Activated gamma-delta T cell treated with anti-CD3 and anti-CD28 coated beads, Interleukin-2, amount 50 U/mL, for 16 hours (primary cell): ENCODE measurements around the gene MAGI1.

Source experiments
- DNase-seq: peaks from one replicate; pipeline ENCODE4 v3.0.0-alpha.2; 2020; ENCODE audit warnings: low read depth

MAGI1 gene

GRCh38 chr3:65412588-65412987 is 626.1 kb downstream of the MAGI1 start:
- no peak for DNase-seq

GRCh38 chr3:65411367-65411766 is 627.4 kb downstream of the MAGI1 start:
- DNase-seq, result no peak

DNA sequence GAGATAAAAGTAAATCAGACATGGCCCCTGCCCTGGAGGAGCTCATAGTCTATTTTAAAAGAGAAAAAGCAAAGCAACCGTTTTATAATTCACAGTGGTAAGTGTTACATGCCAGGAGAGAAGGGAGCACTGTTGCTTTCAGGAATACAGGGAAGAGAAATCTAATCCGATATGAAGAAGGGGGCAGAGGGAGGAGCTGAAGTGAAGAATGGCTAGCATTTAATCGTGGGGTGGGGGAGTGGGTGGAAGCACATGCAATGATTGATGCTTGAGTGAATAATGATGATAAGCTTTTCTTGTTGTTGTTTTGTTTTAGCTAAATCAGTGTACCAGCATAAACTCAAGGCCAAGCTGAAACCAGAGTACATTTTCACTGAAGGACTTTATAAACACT is 629.5 kb downstream of the MAGI1 start:
- no peak for DNase-seq

GRCh38 chr3:65408531-65409175 is 630.1 kb downstream of the MAGI1 start:
- DNase-seq, result no peak

DNA sequence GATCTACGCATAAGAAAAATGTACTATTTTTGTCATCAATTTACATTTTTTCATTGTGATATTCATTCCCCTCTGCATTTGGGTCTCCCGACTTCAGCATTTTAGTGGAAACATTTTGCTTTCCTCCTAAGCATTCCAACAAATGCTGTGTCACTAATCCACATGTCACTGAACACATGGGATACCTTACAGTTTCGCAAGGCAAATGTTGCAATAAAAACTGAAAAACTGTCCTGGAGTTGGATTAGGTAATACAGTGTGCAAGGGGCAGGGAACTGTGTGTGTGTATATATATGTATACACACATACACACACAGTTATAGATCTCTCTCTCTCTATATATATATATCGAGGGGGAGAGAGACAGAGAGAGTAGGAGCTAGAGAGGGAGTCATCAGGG is 632.2 kb downstream of the MAGI1 start:
- no peak for DNase-seq

DNA sequence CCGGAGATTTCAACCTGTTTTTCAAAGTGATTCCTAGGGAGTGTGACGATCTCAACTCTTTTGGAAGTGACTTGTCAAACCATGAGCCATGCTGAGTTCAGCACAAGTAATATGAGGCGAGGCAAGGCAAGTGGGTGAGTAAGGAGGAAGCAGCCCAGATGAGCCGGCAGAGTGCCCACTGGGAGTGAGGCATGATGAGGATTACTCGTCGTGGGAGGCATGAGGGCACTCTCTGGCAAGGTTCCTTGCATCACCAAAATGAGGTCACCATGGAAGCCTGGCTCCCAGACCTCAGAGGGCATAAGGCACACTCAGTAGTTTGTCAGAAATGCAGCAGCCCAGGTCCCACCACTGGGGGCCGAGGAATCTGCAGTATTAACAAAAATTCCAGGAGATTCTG is 636.1 kb downstream of the MAGI1 start:
- no peak for DNase-seq

DNA sequence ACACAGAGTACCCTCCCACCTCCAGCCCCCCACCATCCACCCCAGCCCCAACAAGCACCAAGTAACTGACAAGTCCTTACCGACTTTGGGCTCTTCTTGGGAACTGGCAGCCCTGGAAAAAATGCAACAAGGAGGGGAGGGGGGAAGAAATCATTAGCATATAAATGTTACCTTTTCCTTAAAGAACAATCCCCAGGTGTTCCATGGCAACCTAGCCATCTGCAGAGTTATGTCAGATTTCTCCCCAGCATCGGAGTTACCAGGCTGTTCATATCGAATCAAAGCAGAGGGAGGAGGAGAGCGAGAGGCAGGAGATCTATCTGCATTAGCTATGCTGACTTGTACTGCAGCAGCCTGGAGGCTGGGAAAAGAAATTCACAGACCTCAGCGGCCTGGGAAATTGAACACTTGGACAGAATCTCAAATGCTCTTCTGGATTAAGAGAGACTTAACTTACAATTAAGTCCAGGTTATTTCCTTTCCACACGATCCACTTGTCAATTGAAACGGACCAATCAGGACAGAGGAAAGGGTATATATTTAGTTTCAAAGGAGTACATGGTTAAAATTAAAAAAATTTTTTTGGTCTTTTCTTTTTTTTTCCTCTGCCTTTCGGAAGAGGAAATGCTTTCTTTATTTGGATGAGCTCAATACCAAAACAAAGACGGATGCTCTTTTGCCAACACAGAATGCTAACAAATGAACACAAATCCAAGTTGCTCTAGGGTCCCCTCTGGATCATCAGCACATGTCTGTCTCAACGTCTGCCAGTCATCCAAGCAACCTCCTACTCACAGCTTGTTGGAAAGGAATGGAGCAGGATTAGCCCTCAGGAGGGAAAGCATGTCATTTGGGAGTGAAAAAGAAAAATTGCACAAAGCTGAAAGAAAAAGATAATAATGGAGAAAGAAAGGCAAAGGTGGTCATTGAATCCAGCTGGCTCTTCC is 637.1 kb downstream of the MAGI1 start:
- no peak for DNase-seq

DNA sequence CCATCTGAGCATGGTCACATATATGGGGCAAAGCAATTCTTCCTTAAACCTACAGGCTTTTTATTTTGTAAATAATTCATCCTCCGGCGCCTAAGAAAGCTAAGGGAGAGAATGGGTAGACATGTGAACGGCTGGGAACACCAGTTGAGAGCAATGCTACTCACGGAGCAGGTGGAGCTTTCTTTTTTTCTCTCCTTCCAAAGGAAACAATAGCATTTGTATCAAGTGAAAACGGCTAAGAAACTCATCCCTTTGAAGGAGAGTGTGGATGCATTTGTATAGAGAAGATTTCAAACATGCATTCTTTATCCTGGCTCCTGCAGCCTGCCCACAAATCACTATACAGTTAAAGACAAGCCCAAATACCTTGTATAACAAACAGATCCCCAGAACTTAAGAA is 637.8 kb downstream of the MAGI1 start:
- no peak for DNase-seq

DNA sequence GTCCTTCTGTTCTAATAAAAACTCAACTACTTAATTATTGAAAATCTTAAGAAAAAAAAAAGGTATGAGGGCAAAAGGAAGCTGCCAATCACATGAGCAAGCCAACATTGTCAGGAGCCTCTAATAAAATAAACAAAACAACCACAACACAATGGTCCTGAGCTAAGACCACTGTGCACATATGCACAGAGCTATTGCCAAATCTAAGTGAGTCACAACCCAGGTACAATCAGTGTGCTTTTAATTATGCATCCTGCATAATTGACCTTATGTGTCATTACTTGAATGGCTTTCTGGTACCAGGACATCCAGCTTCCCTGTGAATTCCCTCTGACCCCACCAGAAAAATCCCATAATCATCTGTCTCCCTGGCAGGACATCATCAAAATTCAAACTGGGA is 639.8 kb downstream of the MAGI1 start:
- no peak for DNase-seq

GRCh38 chr3:65396078-65396477 is 642.6 kb downstream of the MAGI1 start:
- no peak for DNase-seq

DNA sequence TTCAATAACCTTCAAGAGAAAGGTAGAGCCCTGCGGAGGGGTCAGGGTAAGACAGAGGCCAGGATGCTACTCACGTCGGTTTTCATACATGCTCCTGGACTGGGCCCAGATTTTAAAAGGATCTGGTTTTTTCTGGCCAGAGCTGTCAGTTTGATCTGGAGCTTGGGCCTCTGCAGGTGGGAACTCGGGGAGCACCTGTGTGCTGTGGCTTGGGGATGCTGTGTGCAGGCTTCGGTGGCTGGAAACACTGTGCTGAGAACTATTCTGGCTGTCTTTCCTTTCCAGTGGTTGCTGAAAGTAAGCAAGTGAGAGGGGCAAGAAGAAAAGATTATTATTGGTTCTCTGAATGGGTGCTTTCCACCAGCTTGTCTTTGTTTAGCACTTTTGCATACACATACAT is 647.6 kb downstream of the MAGI1 start:
- DNase-seq, result no peak

DNA sequence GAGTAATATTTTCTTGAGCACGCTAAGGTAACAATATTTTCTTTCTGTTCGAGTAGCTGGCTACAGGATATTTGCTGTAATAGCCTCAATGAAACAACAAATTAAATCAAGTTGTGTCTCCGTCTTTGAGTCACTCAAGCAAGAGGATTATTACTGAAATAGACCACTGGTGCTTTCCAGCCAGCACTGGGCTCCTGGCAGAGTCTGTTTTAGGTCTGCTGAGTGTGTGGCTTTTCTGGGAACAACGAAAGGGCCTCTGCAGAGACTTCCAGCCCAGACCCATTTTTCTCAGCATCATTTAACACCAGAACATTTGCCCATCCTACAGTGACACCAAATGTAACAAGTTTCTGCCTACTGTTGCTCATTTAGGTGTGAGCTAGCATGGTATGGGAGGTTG is 652.9 kb downstream of the MAGI1 start:
- no peak for DNase-seq

DNA sequence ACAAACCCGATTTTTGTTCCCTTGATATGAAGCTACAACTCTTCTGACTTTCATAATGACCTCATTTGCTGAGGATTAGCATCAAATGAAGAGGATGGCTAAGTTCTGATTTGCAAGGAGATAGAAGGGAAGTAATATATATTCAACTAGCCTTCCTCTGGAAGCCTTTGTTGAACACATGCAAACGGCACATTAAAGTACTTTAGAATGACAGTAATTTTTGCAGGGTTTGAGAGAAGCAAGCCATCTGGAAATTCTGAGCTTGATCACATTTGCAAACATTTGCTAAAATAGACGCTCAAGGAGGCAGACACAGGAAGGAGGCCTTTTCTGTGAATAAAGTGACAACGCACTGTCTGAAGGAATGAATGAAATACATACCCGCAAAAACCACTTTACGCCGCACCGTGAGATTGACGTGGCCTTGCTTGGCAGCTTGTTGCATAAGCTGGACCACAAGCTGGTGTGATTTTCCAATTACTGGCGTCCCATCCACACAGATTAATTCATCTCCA is 657.2 kb downstream of the MAGI1 start:
- DNase-seq, result no peak

DNA sequence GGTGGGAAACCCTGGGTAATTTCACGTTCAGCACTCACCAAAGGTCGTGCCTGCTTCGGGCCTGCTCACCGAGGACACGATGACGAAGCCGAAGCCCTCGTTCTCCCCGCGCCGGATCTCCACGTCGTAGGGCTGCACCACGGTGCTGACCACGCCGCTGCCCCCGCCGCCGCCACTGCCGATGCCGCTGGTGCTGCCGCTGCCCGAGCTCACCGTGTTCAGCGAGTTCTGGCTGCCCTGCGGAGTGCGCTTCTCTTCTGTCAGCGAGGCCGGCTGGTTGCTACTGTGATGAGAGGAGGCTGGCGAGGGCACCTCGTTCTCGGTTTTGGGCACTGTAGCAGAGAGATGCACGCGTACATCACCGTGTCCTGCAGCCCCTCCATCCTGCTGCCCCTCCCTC is 659.5 kb downstream of the MAGI1 start:
- DNase-seq, result no peak

- no peak for DNase-seq
Measured at GRCh38 chr3:65377637-65378036, 661.1 kb downstream of the MAGI1 start.

GRCh38 chr3:65376426-65376825 is 662.3 kb downstream of the MAGI1 start:
- DNase-seq, result no peak

DNA sequence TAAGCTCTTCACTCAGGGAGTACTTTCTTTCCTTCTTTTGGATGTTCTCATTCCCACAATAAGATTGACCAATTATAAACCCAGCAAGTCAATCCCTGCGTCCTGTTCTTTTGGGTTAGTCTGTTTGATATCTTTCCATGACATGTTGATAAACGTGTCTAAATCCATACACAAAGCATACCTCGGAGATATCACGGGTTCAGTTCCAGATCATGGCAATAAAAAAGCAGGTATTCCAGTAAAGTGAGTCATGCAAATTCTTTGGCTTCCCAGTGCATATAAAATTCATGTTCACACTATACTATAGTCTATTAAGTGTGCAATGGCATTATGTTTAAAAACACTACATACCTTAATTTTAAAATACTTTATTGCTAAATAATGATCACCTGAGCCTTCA is 667.7 kb downstream of the MAGI1 start:
- no peak for DNase-seq

DNA sequence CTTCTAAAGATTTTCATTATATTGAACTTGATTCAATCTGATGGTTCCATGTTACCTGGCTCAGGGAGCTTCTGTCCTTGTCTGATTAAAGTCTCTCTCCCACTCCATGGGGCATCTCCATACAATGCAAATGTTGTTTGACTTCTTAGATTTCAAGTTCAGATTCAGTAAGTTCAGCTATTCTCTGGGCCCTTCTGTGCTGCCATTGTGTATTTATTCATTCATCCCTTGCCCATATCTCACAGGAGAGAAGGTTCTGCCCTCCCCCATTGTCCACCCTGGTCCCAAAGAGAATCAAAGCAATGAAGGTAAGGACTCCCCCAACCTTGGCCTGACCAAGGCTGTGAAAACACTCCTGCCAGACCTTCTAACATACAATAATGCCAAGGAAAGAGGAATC is 669.9 kb downstream of the MAGI1 start:
- DNase-seq, result no peak

DNA sequence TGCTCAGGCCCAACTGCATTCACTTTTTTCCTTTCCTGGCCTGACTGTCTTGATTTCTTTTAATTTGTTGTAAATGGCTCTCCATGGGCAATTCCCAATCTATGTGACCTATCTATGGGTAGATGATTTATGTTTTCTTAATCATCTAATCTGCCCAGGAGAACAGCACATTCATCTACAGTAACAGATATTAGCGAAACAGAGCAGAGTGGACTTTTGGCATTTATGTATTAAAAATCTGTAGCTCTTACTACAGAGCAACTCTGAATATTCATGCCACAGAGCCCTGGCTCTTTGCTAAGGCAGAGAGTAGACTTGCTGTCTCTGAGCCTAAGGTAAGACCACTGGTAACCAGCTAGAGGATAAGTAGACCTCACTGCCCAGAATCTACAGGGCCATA is 676.0 kb downstream of the MAGI1 start:
- no peak for DNase-seq

DNA sequence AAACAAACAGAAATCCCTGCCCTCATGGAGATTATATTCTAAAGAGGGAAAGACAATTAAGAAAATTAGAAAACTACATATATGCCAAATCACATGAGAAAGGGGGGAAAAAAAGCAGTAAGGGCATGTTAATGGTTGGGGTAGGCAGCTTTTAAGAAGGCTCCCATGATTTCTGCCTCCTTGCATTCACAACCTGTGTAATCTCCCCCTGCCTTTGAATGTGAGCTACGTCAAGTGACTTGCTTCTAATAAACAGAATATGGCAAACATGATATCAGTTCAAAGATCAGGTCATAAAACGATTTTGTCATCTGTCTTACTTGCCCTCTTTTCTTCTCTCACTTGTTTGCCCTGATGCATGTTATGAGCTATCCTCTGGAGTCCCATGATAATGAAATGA is 677.3 kb downstream of the MAGI1 start:
- DNase-seq, result no peak

GRCh38 chr3:65356331-65357248 is 682.1 kb downstream of the MAGI1 start:
- DNase-seq, result no peak

- DNase-seq, result no peak
Measured at GRCh38 chr3:65354880-65355279, 683.8 kb downstream of the MAGI1 start.
